ENCODE data around the gene MORN1.

- no peak for TF ChIP-seq CTCF (IDR thresholded peaks at IDR 0.05; ENCODE audit: poor library complexity)
- TF ChIP-seq EZH2 (IDR thresholded peaks at IDR 0.05; ENCODE audit: borderline replicate concordance): no peak
- TF ChIP-seq EZH2phosphoT487 (IDR thresholded peaks at IDR 0.05; ENCODE audit: low read depth, severe bottlenecking, unreplicated experiment): no peak
Observed at GRCh38 chr1:2397007-2397679, 5.8 kb upstream of the MORN1 start.

Measured in hepatocyte (in vitro differentiated cells).